HG03378 (cell line): ENCODE results near the gene GIPR.
"Not testable (repeated sequence)": the region's sequence is repeated elsewhere in the genome, so short reads cannot be mapped to it uniquely, and the experiment has no call there.

Source experiments
- ATAC-seq: cut with Tn5 transposase; IDR thresholded peaks from one replicate; pipeline ENCODE4 v1.9.1; 2021; ENCODE audit warnings: mild to moderate bottlenecking, moderate library complexity; ENCODE audit not compliant: unreplicated experiment

The GIPR gene

GRCh38 chr19:45691516-45692186, 23.6 kb downstream of the GIPR start, which contains the start of gene SNRPD2:
Gene SNRPD2, minus strand, starts transcription at chr19:45691953. Its CDS starts 65 bp downstream, at chr19:45691888.
- peak; percentile 48 for ATAC-seq

- peak; percentile 83 for ATAC-seq
These were observed 24.4 kb downstream of the GIPR start, which contains the start of gene QPCTL for GRCh38 chr19:45692187-45693105. Gene QPCTL, plus strand, starts transcription at chr19:45692666. Its CDS starts 38 bp downstream, at chr19:45692704.

GRCh38 chr19:45693106-45693788, 25.2 kb downstream of the GIPR start:
- ATAC-seq = no peak

DNA sequence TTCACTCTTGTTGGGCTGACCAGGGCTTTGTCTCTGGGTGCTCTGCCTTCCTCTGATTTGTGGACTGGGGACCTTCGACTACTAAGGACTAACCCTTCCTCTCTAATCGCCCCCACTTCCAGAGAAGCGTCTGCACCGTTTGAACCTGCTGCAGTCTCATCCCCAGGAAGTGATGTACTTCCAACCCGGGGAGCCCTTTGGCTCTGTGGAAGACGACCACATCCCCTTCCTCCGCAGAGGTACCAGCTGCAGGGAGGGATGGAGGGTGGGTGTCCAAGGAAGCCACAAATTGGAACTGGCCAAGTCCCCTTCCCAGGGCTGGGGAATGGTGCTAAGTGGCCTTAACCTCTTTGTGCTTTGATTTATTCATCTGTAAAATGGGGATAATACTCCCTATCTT, 33.7 kb downstream of the GIPR start:
- ATAC-seq = no peak

- ATAC-seq = no peak
These were observed 37.1 kb downstream of the GIPR start for GRCh38 chr19:45705115-45705514.

- ATAC-seq = no peak
These were observed 37.8 kb downstream of the GIPR start for GRCh38 chr19:45705710-45706415.

- no peak for ATAC-seq
These were observed 42.5 kb downstream of the GIPR start for GRCh38 chr19:45710356-45711130.

DNA sequence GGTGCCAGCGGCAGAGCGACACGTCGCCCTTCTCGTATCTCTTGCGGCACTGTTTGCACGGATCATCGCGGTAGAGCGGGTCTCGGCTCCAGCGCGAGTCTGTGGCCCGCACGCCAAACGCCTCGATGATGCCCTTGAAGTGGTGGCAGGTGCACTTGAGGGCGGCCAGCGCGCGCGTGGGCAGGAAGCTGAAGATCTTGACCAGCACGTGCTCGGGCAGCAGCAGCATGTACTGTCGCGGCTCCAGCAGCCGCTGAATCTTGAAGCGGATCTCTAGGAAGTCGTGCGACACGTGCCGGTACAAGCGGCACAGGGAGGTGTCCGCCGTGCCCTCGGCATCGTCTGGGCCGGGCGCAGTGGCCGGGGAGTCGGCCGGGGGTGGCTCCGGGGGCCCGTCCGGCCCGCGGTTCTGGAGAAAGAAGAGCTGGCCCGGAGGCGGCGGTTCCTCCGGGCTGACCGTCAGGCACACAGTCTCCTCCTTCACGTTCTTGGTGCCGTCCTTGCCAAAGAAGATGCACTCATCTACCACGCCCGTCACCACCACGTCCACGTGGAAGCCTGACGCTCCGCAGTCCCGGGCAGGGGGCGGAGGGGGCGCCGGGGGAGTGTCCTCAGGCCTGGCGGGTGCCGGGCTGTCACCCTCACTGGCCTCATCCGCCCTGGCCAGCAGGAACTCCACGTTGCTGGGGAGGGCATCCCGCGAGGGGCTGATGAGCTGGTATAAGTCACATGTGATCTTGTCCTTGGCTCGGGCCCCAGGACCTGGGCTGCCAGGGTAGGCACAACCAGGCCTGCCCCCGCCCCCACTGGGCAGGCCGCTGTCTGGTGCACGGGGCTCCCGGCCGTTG, 44.1 kb downstream of the GIPR start:
- no peak for ATAC-seq

- ATAC-seq = no peak
These were observed 44.7 kb downstream of the GIPR start for GRCh38 chr19:45712699-45713067.

GRCh38 chr19:45713141-45713540, 45.1 kb downstream of the GIPR start:
- no peak for ATAC-seq

DNA sequence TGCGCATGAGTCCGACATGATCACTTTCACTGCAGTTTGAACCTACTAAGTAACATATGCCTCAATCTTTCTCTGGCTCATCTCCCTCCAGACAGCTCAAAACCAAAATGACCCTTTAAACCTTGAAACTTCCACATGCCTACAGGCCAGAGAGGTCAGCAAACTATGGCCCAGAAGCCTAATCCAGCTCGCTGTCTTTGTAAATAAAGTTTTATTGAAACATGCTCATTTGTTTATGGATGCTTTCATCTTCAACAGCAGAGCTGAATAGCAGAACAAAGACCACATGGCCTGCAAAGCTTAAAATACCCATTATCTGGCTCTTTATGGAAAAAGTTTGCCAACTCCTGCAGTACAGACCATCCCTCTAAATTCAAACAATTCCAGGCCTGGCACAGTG, 47.1 kb downstream of the GIPR start:
- no peak for ATAC-seq

DNA sequence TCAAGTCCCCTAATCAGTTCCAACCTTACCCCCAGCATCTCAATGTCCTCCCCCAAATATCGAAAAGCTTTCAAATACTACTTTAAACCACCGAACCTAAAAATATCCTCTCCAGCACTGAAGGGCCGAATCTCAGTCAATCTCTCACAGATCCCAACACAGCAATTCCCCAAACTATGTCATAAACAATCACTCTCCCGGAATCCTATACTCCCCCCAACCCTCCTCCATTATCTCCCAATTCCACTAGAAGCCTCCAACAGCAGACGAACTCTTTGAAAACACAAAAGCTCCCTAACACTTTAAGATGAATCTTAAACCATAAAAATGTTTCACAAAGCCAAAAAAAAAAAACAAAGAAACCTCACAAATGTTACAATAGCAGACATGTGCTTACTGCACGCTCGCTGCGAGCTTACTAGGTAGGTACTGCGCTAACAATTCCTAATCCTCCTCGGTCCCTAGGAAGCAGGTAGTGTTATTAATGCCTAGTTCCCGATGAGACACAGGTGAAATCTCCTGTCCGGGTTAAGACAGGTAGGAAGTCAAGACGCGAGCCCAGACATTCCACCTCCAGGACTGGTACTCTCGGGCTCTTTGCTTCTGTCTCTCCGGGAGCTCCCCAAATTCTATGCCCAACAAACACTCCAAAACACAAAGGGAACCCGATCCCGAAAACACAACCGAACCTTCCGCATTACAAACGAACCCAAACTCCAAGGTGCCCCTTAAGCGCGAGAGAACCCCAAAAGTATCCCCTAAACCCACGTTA, 48.5 kb downstream of the GIPR start:
- no peak for ATAC-seq

GRCh38 chr19:45717131-45717982, 49.3 kb downstream of the GIPR start:
- ATAC-seq = peak; percentile 84

DNA sequence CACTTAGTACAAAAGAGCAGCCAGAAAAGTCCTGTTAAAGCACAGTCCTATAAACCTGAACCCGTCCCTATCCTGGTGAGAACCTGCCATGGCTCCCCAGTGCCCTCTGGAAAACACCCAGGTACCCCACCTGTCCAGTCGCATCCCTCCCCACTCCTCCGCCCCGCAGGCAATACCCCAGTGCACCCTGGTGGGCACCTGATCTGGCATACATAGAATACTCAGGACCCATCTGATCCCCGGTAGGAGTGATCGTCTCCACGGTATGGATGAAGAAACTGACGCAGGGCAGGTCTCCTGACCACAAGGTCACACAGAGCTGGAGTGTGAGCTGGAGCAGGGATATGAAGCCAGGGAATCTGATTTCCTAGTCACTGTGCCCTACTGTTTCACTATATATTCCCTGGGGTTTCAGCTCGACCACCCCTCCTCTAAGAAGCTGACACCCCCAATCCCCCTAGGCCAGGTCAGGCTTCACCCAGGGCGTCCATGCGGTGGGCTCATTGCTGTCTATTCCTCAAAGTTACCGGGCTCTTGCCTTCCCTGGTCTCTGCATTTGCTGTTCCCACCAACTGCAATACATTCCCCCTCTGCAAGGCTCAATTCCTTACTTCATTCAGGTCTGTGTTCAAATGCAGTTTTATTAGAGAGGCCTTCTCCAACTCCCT, 50.1 kb downstream of the GIPR start:
- ATAC-seq = no peak

DNA sequence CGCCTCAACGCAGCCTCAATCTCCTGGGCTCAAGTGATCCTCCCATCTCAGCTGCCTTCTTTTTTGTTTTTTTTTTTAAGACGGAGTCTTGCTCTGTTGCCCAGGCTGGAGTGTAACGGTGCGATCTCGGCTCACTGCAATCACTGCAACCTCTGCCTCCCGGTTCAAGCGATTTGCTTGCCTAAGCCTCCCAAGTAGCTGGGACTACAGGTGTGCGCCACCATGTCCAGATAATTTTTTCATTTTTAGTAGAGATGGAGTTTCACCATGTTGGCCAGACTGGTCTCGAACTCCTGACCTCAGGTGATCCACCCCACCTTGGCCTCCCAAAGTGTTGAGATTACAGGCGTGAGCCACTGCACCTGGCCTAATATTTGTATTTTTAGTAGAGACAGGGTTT, 52.0 kb downstream of the GIPR start:
- not testable (repeated sequence) for ATAC-seq

DNA sequence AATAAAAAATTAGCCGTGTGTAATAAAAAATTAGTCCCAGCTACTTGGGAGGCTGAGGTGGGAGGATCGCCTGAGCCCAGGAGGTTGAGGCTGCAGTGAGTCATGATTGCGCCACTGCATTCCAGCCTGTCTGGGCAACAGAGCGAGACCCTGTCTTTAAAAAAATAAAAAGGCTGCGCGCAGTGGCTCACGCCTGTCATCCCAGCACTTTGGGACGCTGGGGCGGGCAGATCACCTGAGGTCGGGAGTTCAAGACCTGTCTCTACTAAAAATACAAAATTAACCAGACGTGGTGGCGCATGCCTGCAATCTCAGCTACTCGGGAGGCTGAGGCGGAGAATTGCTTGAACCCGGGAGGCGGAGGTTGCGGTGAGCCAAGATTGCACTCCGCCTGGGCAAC, 60.7 kb downstream of the GIPR start:
- ATAC-seq = not testable (repeated sequence)

- ATAC-seq = no peak
These were observed 61.8 kb downstream of the GIPR start for GRCh38 chr19:45729800-45730290.
